HCT116 (cell line): ENCODE results near the gene MAT2B. TPM values are rescaled to one million over a fixed set of nuclear protein-coding genes. Genes with fewer than 3 reads are reported as not detected.

Source experiments
- ATAC-seq: fragments of 200-7000 bp; cut with Tn5 transposase; 2 replicates; pipeline ENCODE4 v1.9.1; 2020; ENCODE audit warnings: mild to moderate bottlenecking, moderate library complexity
- BruUV-seq: library from RNA; stranded (reverse); fragments of 400-500 nt; replicated peaks from 2 replicates; lab custom pipeline; 2021; lab: Mats Ljungman, UMichigan
- CTCF ChIA-PET: fragments of 300-600 bp; sonication (Branson Sonifier 250); formaldehyde crosslinking; loops from one replicate; lab custom pipeline; 2021; ENCODE audit warnings: antibody characterized with exemption; lab: Charles Lee
- POLR2A ChIA-PET: fragments of 300-600, 350-600 bp; sonication (Branson Sonifier 250); formaldehyde crosslinking; loops from one replicate; lab custom pipeline; 2021; ENCODE audit warnings: antibody characterized with exemption; lab: Charles Lee
- RAD21 ChIA-PET, 2 experiments: fragments of 300-600 bp; sonication (Branson Sonifier 250); formaldehyde crosslinking; loops; one replicate each; lab custom pipeline; 2023; ENCODE audit warnings: low total read pairs in 2 of 2; ENCODE audit not compliant: uncharacterized antibody in 2 of 2, unreplicated experiment in 2 of 2, low non-redundant PET in 1 of 2; lab: Charles Lee
- DNase-seq: peaks from one replicate; pipeline ENCODE4 v3.0.0-alpha.2; 2010; ENCODE audit warnings: low read depth, low spot score
- H2AFZ ChIP-seq: fragments of 200-600 bp; shearing (Covaris generic), sonication (generic); 2 replicates; pipeline ENCODE4 v1.6.1; 2017; ENCODE audit warnings: low read depth, mixed run types, mixed read lengths, antibody characterized with exemption, low read length; ENCODE audit not compliant: poor library complexity, severe bottlenecking
- H3K27ac ChIP-seq: 2 replicates; pipeline ENCODE4 v1.5.1; 2012; ENCODE audit warnings: low read depth, low read length
- H3K27me3 ChIP-seq: fragments of 200-600 bp; sonication (generic); 2 replicates; pipeline ENCODE4 v1.6.1; 2016; ENCODE audit warnings: mixed run types, low read length, mixed read lengths; ENCODE audit not compliant: insufficient read depth
- H3K36me3 ChIP-seq, 2 experiments: fragments of 200-500 bp in 1 of 2; fragments of 200-600 bp in 1 of 2; sonication (Bioruptor generic) in 1 of 2; sonication (generic) in 1 of 2; 2 replicates each; pipeline versions ENCODE4 v1.5.1 to v1.6.1; 2014 to 2016; ENCODE audit warnings: low read length in 2 of 2, inconsistent platforms in 1 of 2, mixed read lengths in 1 of 2, mixed run types in 1 of 2; ENCODE audit not compliant: insufficient read depth in 2 of 2, control insufficient read depth in 1 of 2
- H3K4me1 ChIP-seq, 2 experiments: fragments of 200-600 bp in 1 of 2; sonication (generic) in 1 of 2; 2 replicates each; pipeline versions ENCODE4 v1.5.1 to v1.6.1; 2012 to 2017; ENCODE audit warnings: low read length in 2 of 2, inconsistent platforms in 1 of 2, mild to moderate bottlenecking in 1 of 2, mixed read lengths in 1 of 2, mixed run types in 1 of 2, moderate library complexity in 1 of 2; ENCODE audit not compliant: insufficient read depth in 2 of 2, control insufficient read depth in 1 of 2
- H3K4me2 ChIP-seq: fragments of 200-600 bp; sonication (generic); 2 replicates; pipeline ENCODE4 v1.6.1; 2017; ENCODE audit warnings: mixed run types, low read length, mixed read lengths
- H3K4me3 ChIP-seq, 2 experiments: fragments of 200-600 bp in 1 of 2; sonication (generic) in 1 of 2; replicated peaks in 1 of 2; 2 replicates each; pipeline ENCODE4 v1.5.1; 2011 to 2016; ENCODE audit warnings: low read length in 2 of 2, control low read depth in 1 of 2, low read depth in 1 of 2, mild to moderate bottlenecking in 1 of 2, mixed read lengths in 1 of 2, mixed run types in 1 of 2
- H3K79me2 ChIP-seq: fragments of 200-600 bp; sonication (generic); 2 replicates; pipeline ENCODE4 v1.6.1; 2017; ENCODE audit warnings: mild to moderate bottlenecking, mixed run types, low read length, moderate library complexity, mixed read lengths; ENCODE audit not compliant: insufficient read depth
- H3K9ac ChIP-seq: fragments of 200-600 bp; sonication (generic); 2 replicates; pipeline ENCODE4 v1.6.1; 2016; ENCODE audit warnings: low read length, mixed read lengths
- H3K9me2 ChIP-seq: fragments of 200-600 bp; sonication (generic), shearing (Covaris generic); 2 replicates; pipeline ENCODE4 v1.6.1; 2017; ENCODE audit warnings: mixed run types, mild to moderate bottlenecking, moderate library complexity; ENCODE audit not compliant: insufficient read depth
- H3K9me3 ChIP-seq, 2 experiments: fragments of 200-500 bp in 1 of 2; fragments of 200-600 bp in 1 of 2; sonication (Bioruptor generic) in 1 of 2; sonication (generic) in 1 of 2; 2 replicates each; pipeline ENCODE4 v1.6.1; 2014 to 2017; ENCODE audit warnings: low read length in 2 of 2, mixed read lengths in 2 of 2, inconsistent platforms in 1 of 2, low read depth in 1 of 2, mild to moderate bottlenecking in 1 of 2, mixed run types in 1 of 2, moderate library complexity in 1 of 2; ENCODE audit not compliant: control insufficient read depth in 1 of 2, insufficient read depth in 1 of 2
- H4K20me1 ChIP-seq: fragments of 200-600 bp; sonication (generic), shearing (Covaris generic); 2 replicates; pipeline ENCODE4 v1.6.1; 2017; ENCODE audit warnings: mixed run types, mild to moderate bottlenecking, moderate library complexity; ENCODE audit not compliant: insufficient read depth
- CBX3 ChIP-seq: IDR thresholded peaks from 2 replicates; pipeline ENCODE4 v1.6.1; 2012; ENCODE audit warnings: low read depth
- CEBPB ChIP-seq: IDR thresholded peaks from 2 replicates; pipeline ENCODE4 v1.6.1; 2012; ENCODE audit warnings: low read depth
- CTCF ChIP-seq, 3 experiments: fragments of 200-600 bp in 1 of 3; sonication (generic) in 1 of 3; IDR thresholded peaks in 2 of 3; conservative IDR thresholded peaks in 1 of 3; 2 replicates each; pipeline ENCODE4 v1.5.1; 2012 to 2017; ENCODE audit warnings: low read depth in 2 of 3, low read length in 2 of 3, antibody characterized with exemption in 1 of 3, borderline replicate concordance in 1 of 3, control low read depth in 1 of 3, mild to moderate bottlenecking in 1 of 3, mixed read lengths in 1 of 3, mixed run types in 1 of 3, moderate library complexity in 1 of 3; ENCODE audit not compliant: insufficient read depth in 1 of 3
- EZH2 ChIP-seq: fragments of 200-600 bp; sonication (generic); IDR thresholded peaks from 2 replicates; pipeline ENCODE4 v1.6.1; 2017; ENCODE audit warnings: antibody characterized with exemption, mixed run types
- FOSL1 ChIP-seq: IDR thresholded peaks from 2 replicates; pipeline ENCODE4 v1.6.1; 2012; ENCODE audit warnings: low read depth
- JUND ChIP-seq: IDR thresholded peaks from 2 replicates; pipeline ENCODE4 v1.6.1; 2012
- MAX ChIP-seq: IDR thresholded peaks from 2 replicates; pipeline ENCODE4 v1.6.1; 2012
- POLR2A ChIP-seq: IDR thresholded peaks from 2 replicates; pipeline ENCODE4 v1.7.0; 2011; ENCODE audit warnings: borderline replicate concordance; ENCODE audit not compliant: insufficient read depth, insufficient read length; ENCODE audit errors: extremely low read depth
- REST ChIP-seq: IDR thresholded peaks from 2 replicates; pipeline ENCODE4 v1.6.1; 2012; ENCODE audit warnings: low read depth
- SP1 ChIP-seq: IDR thresholded peaks from 2 replicates; pipeline ENCODE4 v1.6.1; 2012; ENCODE audit warnings: low read depth
- SRF ChIP-seq: IDR thresholded peaks from 2 replicates; pipeline ENCODE4 v1.6.1; 2012; ENCODE audit warnings: low read depth
- YY1 ChIP-seq: IDR thresholded peaks from 2 replicates; pipeline ENCODE4 v1.6.1; 2011; ENCODE audit warnings: low read length, low read depth, moderate library complexity, mild to moderate bottlenecking; ENCODE audit not compliant: insufficient replicate concordance; ENCODE audit errors: extremely low read depth
- ZFX ChIP-seq: fragments of 450-650 bp; IDR thresholded peaks from 2 replicates; pipeline ENCODE4 v1.6.1; 2017
- ZNF274 ChIP-seq: fragments of 200-500 bp; sonication (Bioruptor generic); IDR thresholded peaks from 2 replicates; pipeline ENCODE4 v1.6.1; 2014; ENCODE audit warnings: mild to moderate bottlenecking, low read depth, low read length, inconsistent platforms
- intact Hi-C: fragments of 100-400 bp; cut with micrococcal nuclease; formaldehyde crosslinking; loops from 2 replicates; pipeline ENCODE4 v1.10.0; 2022
- total RNA-seq: library from RNA; stranded (reverse); gene quantifications from one replicate; pipeline ENCODE4 v1.2.1, GENCODE V29; 2021; ENCODE audit not compliant: unreplicated experiment

Gene MAT2B
- total RNA-seq, 1 experiment from 2014 or later, result 45.9 TPM

DNA sequence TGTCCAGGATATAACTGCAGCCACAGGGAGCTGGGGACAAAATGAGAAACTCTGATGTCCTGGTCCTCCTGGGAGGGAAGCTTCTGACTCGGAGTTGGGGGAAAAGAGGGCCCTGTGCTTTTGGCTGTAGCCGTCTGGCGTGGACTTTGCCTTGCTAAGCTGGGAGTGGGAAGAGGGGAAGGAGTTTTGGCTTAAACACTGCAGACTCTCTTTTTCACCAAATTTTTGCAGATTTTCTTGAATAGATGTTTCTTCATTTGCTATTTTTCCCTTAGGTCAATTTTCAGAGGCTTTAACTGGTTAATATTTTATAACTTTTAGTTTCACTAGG lies 15.7 kb upstream of the MAT2B start:
- no peak overlapping the region for H3K27ac ChIP-seq
- no peaks in the 10 kb centered on the region for H3K9me3 ChIP-seq
- no peaks in the 10 kb centered on the region for H3K27me3 ChIP-seq
- BruUV-seq, result no TSS peak
- no peak overlapping the region for H3K4me2 ChIP-seq
- RAD21 ChIA-PET, result no interaction called here
- CTCF ChIA-PET, result no interaction called here
- H3K36me3 ChIP-seq, result peaks cover 11 to 24% of the 10 kb centered on the region in 2 experiments; a peak in 3 of 4 replicates
- DNase-seq, result no peak
- no peaks in the 10 kb centered on the region; the same call in 1 of the 2 replicates for H3K79me2 ChIP-seq
- intact Hi-C loops, result no loop called here
- H3K9ac ChIP-seq, result no peak overlapping the region
- H3K4me3 ChIP-seq, result no peak overlapping the region
- ATAC-seq, result no peak
- TF ChIP-seq CBX3, result no peak
- no peak for TF ChIP-seq YY1
- no peak for TF ChIP-seq JUND
- no peak for TF ChIP-seq CEBPB
- no peak for TF ChIP-seq EZH2
- TF ChIP-seq SRF, result no peak
- TF ChIP-seq FOSL1, result no peak
- TF ChIP-seq ZNF274, result no peak
- no peak for TF ChIP-seq MAX
- TF ChIP-seq ZFX, result no peak
- TF ChIP-seq SP1, result no peak
- TF ChIP-seq, all 23 proteins: peak for 0
- Histone ChIP-seq H2AFZ (no peak overlapping the region), H3K9me2 (no peaks in the 10 kb centered on the region), H4K20me1 (no peaks in the 10 kb centered on the region), H3K4me1 (no peaks in the 10 kb centered on the region)
- POLR2A ChIA-PET, result interaction anchor here (1.6 kb wide), 1 partner anchor 29 kb away, joined by 5 read pairs; the partner anchor contains the start of genes HMMR and NUDCD2

GRCh38 chr5:163496286-163496685 lies 9.1 kb upstream of the MAT2B start:
- intact Hi-C loops, result no loop called here
- Histone ChIP-seq H3K9me2 (no peaks in the 10 kb centered on the region), H2AFZ (no peak overlapping the region), H3K36me3 (peaks cover 0 to 10% of the 10 kb centered on the region in 2 experiments; a peak in 2 of 4 replicates), H3K4me1 (no peaks in the 10 kb centered on the region)
- ChIA-PET CTCF (no interaction called here), POLR2A (no interaction called here)
- no peak for TF ChIP-seq ZFX
- TF ChIP-seq CTCF (IDR thresholded peaks at IDR 0.05 in 2 of 3, conservative IDR thresholded peaks at IDR 0.05 in 1 of 3; ENCODE audit: borderline replicate concordance in 1 of 3, insufficient read depth in 1 of 3, low read depth in 2 of 3, low read length in 2 of 3), result no peak
- TF ChIP-seq CEBPB, result no peak
- TF ChIP-seq POLR2A, result no peak
- TF ChIP-seq EZH2, result no peak
- TF ChIP-seq REST, result no peak
- no peak for TF ChIP-seq SRF
- TF ChIP-seq, all 23 proteins: peak for 0
- DNase-seq, result no peak
- BruUV-seq, result no TSS peak
- Histone ChIP-seq H3K4me3 (no peak overlapping the region), H3K9ac (no peak overlapping the region), H3K27ac (no peak overlapping the region), H3K4me2 (no peak overlapping the region), H3K9me3 (0 out of 4 replicates have a peak, but pooled peaks cover 0 to 3% of the 10 kb centered on the region in 2 experiments), H3K27me3 (no peaks in the 10 kb centered on the region), H4K20me1 (no peaks in the 10 kb centered on the region), H3K79me2 (no peaks in the 10 kb centered on the region)
- RAD21 ChIA-PET, result no interaction called here
- no peak for ATAC-seq
